ENCODE measurements around the gene MRGPRG. TPM values are rescaled to one million over a fixed set of nuclear protein-coding genes. Genes with fewer than 3 reads are reported as not detected.

MRGPRG gene
- total RNA-seq, 1 experiment from 2014 or later = not detected

DNA sequence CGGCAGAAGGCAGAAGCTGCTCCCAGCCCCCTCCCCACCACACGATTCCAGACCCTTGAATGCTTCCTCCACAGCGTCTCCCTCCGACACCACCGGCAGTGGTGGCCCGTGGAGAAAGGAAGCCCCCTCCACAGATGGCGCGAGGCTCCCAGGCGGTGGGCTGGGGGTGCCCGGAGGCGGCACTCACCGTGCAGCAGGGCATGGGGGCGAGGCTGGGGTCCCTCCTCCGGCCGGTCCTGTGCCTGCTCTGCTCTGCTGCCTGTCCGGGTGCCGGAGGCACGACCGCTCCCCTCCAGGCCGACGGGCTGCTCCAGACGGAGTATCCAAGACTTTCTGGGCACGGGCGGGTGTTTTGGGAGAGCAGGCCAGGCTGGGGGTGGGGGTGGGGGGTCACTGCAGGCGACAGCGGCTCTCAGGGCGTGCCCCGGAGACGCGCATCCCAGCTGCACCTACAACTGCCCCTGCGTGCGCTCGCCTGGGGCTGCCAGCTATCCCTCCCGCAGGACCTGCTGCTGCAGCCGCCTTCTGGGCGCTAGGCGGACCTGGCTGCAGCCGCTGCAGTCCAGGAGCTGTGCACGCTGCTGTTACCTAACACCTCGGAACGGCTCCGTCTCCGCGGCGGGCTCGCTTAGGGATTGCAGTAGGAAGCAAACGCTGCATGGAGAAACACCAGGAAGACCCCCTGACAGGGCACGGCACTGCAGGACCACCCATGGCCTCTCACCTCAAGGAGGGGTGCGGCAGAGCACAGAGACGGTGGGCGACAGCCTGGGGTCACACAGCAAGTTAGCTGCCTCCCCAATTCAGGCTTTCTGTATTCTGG lies 15.2 kb downstream of the MRGPRG start:
- Histone ChIP-seq H3K4me3 (ENCODE audit: low read depth, low read length, poor library complexity, severe bottlenecking) (no peak overlapping the region), H3K27ac (ENCODE audit: low read depth, low read length, poor library complexity, severe bottlenecking) (no peak overlapping the region), H3K9me3 (ENCODE audit: low read depth, low read length, poor library complexity, severe bottlenecking) (no peaks in the 10 kb centered on the region), H3K4me1 (ENCODE audit: insufficient read depth, low read length, poor library complexity, severe bottlenecking) (no peaks in the 10 kb centered on the region), H3K27me3 (replicated peaks; ENCODE audit: insufficient read depth, low read depth, low read length, poor library complexity) (peaks cover 19% of the 10 kb centered on the region), H3K36me3 (ENCODE audit: insufficient read depth, low read length, poor library complexity, severe bottlenecking) (no peaks in the 10 kb centered on the region)
- TF ChIP-seq EZH2 (IDR thresholded peaks at IDR 0.05; ENCODE audit: borderline replicate concordance, low read depth, low read length, poor library complexity, severe bottlenecking) = no peak
- TF ChIP-seq, protein P1, sequence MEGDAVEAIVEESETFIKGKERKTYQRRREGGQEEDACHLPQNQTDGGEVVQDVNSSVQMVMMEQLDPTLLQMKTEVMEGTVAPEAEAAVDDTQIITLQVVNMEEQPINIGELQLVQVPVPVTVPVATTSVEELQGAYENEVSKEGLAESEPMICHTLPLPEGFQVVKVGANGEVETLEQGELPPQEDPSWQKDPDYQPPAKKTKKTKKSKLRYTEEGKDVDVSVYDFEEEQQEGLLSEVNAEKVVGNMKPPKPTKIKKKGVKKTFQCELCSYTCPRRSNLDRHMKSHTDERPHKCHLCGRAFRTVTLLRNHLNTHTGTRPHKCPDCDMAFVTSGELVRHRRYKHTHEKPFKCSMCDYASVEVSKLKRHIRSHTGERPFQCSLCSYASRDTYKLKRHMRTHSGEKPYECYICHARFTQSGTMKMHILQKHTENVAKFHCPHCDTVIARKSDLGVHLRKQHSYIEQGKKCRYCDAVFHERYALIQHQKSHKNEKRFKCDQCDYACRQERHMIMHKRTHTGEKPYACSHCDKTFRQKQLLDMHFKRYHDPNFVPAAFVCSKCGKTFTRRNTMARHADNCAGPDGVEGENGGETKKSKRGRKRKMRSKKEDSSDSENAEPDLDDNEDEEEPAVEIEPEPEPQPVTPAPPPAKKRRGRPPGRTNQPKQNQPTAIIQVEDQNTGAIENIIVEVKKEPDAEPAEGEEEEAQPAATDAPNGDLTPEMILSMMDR (conservative IDR thresholded peaks at IDR 0.05; ENCODE audit: low read depth, low read length) = no peak
- intact Hi-C loops (cut with micrococcal nuclease; ENCODE audit: unreplicated experiment) = no loop called here
- no TSS peak for BruUV-seq (replicated peaks)
- CTCF ChIA-PET = no interaction called here
- POLR2A ChIA-PET (ENCODE audit: low non-redundant PET) = no interaction called here
- DNase-seq (ENCODE audit: low spot score) = no peak

DNA sequence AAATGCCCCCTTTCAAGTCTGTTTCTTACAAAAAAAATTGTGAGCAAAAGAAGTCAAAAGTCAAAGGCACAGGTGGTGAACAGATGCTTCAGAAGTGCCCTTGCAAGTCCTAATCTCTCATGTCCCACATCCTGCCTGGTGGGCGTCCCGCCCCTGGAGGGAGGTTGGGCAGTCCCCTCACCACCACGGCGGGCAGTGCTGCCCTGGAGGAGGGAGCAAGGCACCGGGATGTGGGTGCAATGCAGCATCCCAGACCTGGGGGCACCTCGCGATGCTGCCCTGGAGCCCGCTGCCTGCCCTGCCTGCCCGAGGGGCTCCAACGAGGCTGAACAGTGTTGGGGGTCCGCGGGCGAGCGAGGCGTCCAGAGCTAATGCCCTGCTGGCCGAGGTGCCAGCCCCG lies 15.9 kb downstream of the MRGPRG start:
- no peaks in the 10 kb centered on the region for H3K4me1 ChIP-seq (ENCODE audit: insufficient read depth, low read length, poor library complexity, severe bottlenecking)
- TF ChIP-seq, protein P1 (conservative IDR thresholded peaks at IDR 0.05; ENCODE audit: low read depth, low read length) = no peak
- TF ChIP-seq EZH2 (IDR thresholded peaks at IDR 0.05; ENCODE audit: borderline replicate concordance, low read depth, low read length, poor library complexity, severe bottlenecking) = no peak
- H3K4me3 ChIP-seq (ENCODE audit: low read depth, low read length, poor library complexity, severe bottlenecking) = no peak overlapping the region
- H3K9me3 ChIP-seq (ENCODE audit: low read depth, low read length, poor library complexity, severe bottlenecking) = no peaks in the 10 kb centered on the region
- BruUV-seq (replicated peaks) = no TSS peak
- ChIA-PET POLR2A (ENCODE audit: low non-redundant PET) (no interaction called here), CTCF (no interaction called here)
- DNase-seq (ENCODE audit: low spot score) = no peak
- peaks cover 19% of the 10 kb centered on the region for H3K27me3 ChIP-seq (replicated peaks; ENCODE audit: insufficient read depth, low read depth, low read length, poor library complexity)
- H3K27ac ChIP-seq (ENCODE audit: low read depth, low read length, poor library complexity, severe bottlenecking) = no peak overlapping the region
- no peaks in the 10 kb centered on the region for H3K36me3 ChIP-seq (ENCODE audit: insufficient read depth, low read length, poor library complexity, severe bottlenecking)
- intact Hi-C loops (cut with micrococcal nuclease; ENCODE audit: unreplicated experiment) = no loop called here

DNA sequence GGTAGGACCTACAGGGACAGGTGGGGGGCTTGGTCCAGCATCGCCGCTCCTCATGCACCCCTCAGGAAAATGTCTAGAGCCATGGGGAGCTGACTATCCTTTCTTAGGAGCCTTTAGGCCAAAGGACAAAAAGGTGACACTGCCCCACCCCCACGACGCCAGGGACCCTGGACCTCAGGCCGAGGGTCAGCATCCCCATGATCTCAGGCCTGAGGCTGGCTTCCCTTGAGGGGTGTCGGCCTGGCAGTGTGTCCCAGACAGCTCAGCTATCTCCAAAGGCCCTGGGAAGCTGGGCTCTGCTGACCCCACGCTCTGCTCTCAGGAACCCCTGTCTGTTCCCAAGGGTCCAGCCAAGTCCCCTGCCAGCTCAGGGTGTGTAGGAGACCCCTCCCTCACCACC lies 16.3 kb downstream of the MRGPRG start:
- intact Hi-C loops (cut with micrococcal nuclease; ENCODE audit: unreplicated experiment) = no loop called here
- no peak overlapping the region for H3K4me3 ChIP-seq (ENCODE audit: low read depth, low read length, poor library complexity, severe bottlenecking)
- H3K27ac ChIP-seq (ENCODE audit: low read depth, low read length, poor library complexity, severe bottlenecking) = no peak overlapping the region
- BruUV-seq (replicated peaks) = no TSS peak
- DNase-seq (ENCODE audit: low spot score) = no peak
- H3K27me3 ChIP-seq (replicated peaks; ENCODE audit: insufficient read depth, low read depth, low read length, poor library complexity) = peaks cover 19% of the 10 kb centered on the region
- ChIA-PET POLR2A (ENCODE audit: low non-redundant PET) (no interaction called here), CTCF (interaction anchor here (0.6 kb wide), 1 partner anchor 16 kb away, joined by 4 read pairs; no protein-coding TSS in a partner anchor)
- TF ChIP-seq EZH2 (IDR thresholded peaks at IDR 0.05; ENCODE audit: borderline replicate concordance, low read depth, low read length, poor library complexity, severe bottlenecking) = no peak
- TF ChIP-seq, protein P1 (conservative IDR thresholded peaks at IDR 0.05; ENCODE audit: low read depth, low read length) = no peak
- no peaks in the 10 kb centered on the region for H3K36me3 ChIP-seq (ENCODE audit: insufficient read depth, low read length, poor library complexity, severe bottlenecking)
- H3K9me3 ChIP-seq (ENCODE audit: low read depth, low read length, poor library complexity, severe bottlenecking) = no peaks in the 10 kb centered on the region
- no peaks in the 10 kb centered on the region for H3K4me1 ChIP-seq (ENCODE audit: insufficient read depth, low read length, poor library complexity, severe bottlenecking)
